ENCODE results near the gene TMEFF1.

TMEFF1 gene

DNA sequence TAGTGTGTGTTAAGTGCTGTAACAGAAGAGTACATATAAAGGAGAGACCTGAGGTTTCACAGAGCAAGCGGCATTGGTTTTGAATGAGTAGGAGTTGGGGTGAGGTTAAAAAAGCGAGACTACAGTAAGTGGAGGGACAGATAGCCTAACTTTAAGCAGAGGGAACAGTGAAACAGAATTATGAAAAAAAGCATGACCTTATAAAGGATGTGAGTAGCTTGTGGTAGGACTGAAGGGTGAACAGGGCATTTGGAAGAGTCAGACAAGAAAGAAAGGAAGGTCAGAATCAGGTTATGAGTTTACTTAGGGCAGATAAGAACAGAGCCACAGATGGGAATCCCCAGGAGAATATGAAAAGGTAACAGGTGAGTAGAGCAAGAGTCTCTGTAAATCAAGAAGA is 23.5 kb upstream of the TMEFF1 start:
- in situ Hi-C loops (cut with MboI; ENCODE audit: low pct_unique_long_range_greater_than_20kb, low sequenced_read_pairs, unreplicated experiment): no loop called here
- TF ChIP-seq CTCF (IDR thresholded peaks at IDR 0.05; ENCODE audit: extremely low read depth, insufficient read depth, missing control alignments): no peak
- DNase-seq (ENCODE audit: low spot score): peak; percentile 51

- no peak for TF ChIP-seq CTCF (IDR thresholded peaks at IDR 0.05; ENCODE audit: extremely low read depth, insufficient read depth, missing control alignments)
- DNase-seq (ENCODE audit: low spot score): no peak
- in situ Hi-C loops (cut with MboI; ENCODE audit: low pct_unique_long_range_greater_than_20kb, low sequenced_read_pairs, unreplicated experiment): no loop called here
Observed at GRCh38 chr9:100452894-100453293, 20.1 kb upstream of the TMEFF1 start.

- in situ Hi-C loops (cut with MboI; ENCODE audit: low pct_unique_long_range_greater_than_20kb, low sequenced_read_pairs, unreplicated experiment): no loop called here
- DNase-seq (ENCODE audit: low spot score): no peak
- no peak for TF ChIP-seq CTCF (IDR thresholded peaks at IDR 0.05; ENCODE audit: extremely low read depth, insufficient read depth, missing control alignments)
Observed at GRCh38 chr9:100455470-100455869, 17.5 kb upstream of the TMEFF1 start.

GRCh38 chr9:100457517-100457916 is 15.4 kb upstream of the TMEFF1 start:
- in situ Hi-C loops (cut with MboI; ENCODE audit: low pct_unique_long_range_greater_than_20kb, low sequenced_read_pairs, unreplicated experiment): no loop called here
- no peak for TF ChIP-seq CTCF (IDR thresholded peaks at IDR 0.05; ENCODE audit: extremely low read depth, insufficient read depth, missing control alignments)
- no peak for DNase-seq (ENCODE audit: low spot score)

DNA sequence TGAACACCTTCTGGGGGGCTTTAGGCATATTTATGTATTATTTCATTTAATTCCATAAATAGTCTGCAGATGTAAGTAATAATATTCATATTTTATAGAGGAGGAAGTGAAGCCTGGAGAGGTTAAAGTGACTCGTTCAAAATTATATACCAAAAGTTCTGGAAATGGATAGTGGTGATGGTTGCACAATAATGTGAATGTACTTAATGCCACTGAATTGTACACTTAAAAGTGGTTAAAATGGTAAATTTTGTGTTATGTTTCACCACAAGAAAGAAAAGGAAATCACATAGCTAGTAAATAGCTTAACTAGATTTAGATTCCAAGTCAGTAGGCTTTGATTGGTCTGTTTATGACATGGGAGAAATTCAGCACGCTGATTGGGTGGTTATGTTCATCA is 13.0 kb upstream of the TMEFF1 start:
- TF ChIP-seq CTCF (IDR thresholded peaks at IDR 0.05; ENCODE audit: extremely low read depth, insufficient read depth, missing control alignments): no peak
- in situ Hi-C loops (cut with MboI; ENCODE audit: low pct_unique_long_range_greater_than_20kb, low sequenced_read_pairs, unreplicated experiment): no loop called here
- DNase-seq (ENCODE audit: low spot score): no peak

GRCh38 chr9:100465274-100465673 is 7.7 kb upstream of the TMEFF1 start:
- in situ Hi-C loops (cut with MboI; ENCODE audit: low pct_unique_long_range_greater_than_20kb, low sequenced_read_pairs, unreplicated experiment): no loop called here
- no peak for TF ChIP-seq CTCF (IDR thresholded peaks at IDR 0.05; ENCODE audit: extremely low read depth, insufficient read depth, missing control alignments)
- DNase-seq (ENCODE audit: low spot score): no peak

DNA sequence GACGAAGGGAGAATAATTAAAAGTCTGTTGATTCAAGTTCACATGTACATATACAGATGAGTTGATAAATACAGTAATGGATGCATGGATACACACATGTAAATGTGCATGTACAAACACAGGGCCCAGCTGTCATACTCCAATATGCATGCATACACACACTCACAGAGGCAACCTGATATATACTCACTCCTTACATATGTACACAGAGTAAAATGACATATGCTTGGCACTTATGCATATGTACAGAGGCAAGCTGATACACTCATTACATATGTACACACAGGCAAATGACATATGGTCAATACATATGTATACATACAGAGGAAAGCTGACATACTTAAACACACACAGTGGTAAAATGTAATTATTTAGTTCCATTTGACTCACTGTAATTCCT is 7.2 kb upstream of the TMEFF1 start:
- in situ Hi-C loops (cut with MboI; ENCODE audit: low pct_unique_long_range_greater_than_20kb, low sequenced_read_pairs, unreplicated experiment): no loop called here
- DNase-seq (ENCODE audit: low spot score): no peak
- no peak for TF ChIP-seq CTCF (IDR thresholded peaks at IDR 0.05; ENCODE audit: extremely low read depth, insufficient read depth, missing control alignments)

Measured in GM13977 (cell line).